Small intestine (tissue), 7 donors: ENCODE results near the gene IRX4. TPM values are rescaled to one million over a fixed set of nuclear protein-coding genes. Genes with fewer than 3 reads are reported as not detected.

Experiments used
- DNase-seq, 2 donors: peaks; one replicate each; pipeline versions ENCODE4 v3.0.0 to v3.0.0-alpha.2; 2013
- FAIRE-seq: peaks from 2 replicates; lab custom pipeline; 2012; peaks lifted over from hg19 to GRCh38; lab: Jason Lieb, UNC
- H3K27ac ChIP-seq, 3 donors: one replicate each; pipeline ENCODE4 v1.5.1; 2013; ENCODE audit warnings: low read length in 2 of 3, mild to moderate bottlenecking in 2 of 3, control low read depth in 1 of 3, inconsistent platforms in 1 of 3, low read depth in 1 of 3, moderate library complexity in 1 of 3
- H3K27me3 ChIP-seq, 3 donors: one replicate each; pipeline ENCODE4 v1.6.1; 2013; ENCODE audit warnings: low read length in 3 of 3, inconsistent platforms in 1 of 3; ENCODE audit not compliant: control insufficient read depth in 3 of 3, insufficient read depth in 3 of 3
- H3K36me3 ChIP-seq, 3 donors: one replicate each; pipeline ENCODE4 v1.6.1; 2013; ENCODE audit warnings: low read length in 3 of 3, inconsistent platforms in 1 of 3, low read depth in 1 of 3, mild to moderate bottlenecking in 1 of 3, moderate library complexity in 1 of 3; ENCODE audit not compliant: control insufficient read depth in 3 of 3, insufficient read depth in 2 of 3
- H3K4me1 ChIP-seq, 3 donors: one replicate each; pipeline ENCODE4 v1.6.1; 2013; ENCODE audit warnings: low read length in 2 of 3, inconsistent platforms in 1 of 3, low read depth in 1 of 3, mild to moderate bottlenecking in 1 of 3, moderate library complexity in 1 of 3; ENCODE audit not compliant: control insufficient read depth in 3 of 3, insufficient read depth in 2 of 3
- H3K4me3 ChIP-seq, 3 donors: one replicate each; pipeline ENCODE4 v1.5.1; 2013; ENCODE audit warnings: low read length in 3 of 3, control low read depth in 1 of 3, inconsistent platforms in 1 of 3, low read depth in 1 of 3, mild to moderate bottlenecking in 1 of 3, moderate library complexity in 1 of 3
- H3K9me3 ChIP-seq, 2 donors: one replicate each; pipeline ENCODE4 v1.6.1; 2013; ENCODE audit warnings: low read depth in 1 of 2, low read length in 1 of 2; ENCODE audit not compliant: control insufficient read depth in 2 of 2, insufficient read depth in 1 of 2
- WGBS, 3 donors: extraction: QIAGEN DNeasy Blood & Tissue Kit; methylation state at CpG; one replicate each; pipeline ENCODE4 v1.1.7; 2013; 5-methylcytosine and 5-hydroxymethylcytosine counted together
- polyA plus RNA-seq, 4 donors: library from polyadenylated mRNA; stranded (reverse) in 3 of 4; unstranded in 1 of 4; fragments of 200-250 nt in 3 of 4; fragments of 120-200 nt in 1 of 4; gene quantifications; one replicate each; pipeline versions ENCODE4 v1.2.1 to v1.2.3, GENCODE V29; 2013
- donor health status: healthy with polysubstance abuse.
- donor health status: control.
- donor health status: control.
- donor health status: Bipolar disorder and iron deficiency.
- donor health status: healthy.

Gene IRX4
- polyA plus RNA-seq, 4 donors = 0.03 TPM; not detected in 3

GRCh38 chr5:1836891-1837880 is 45.5 kb downstream of the IRX4 start:
- no peak for FAIRE-seq
- Histone ChIP-seq H3K9me3 (no peaks in the 10 kb centered on the region), H3K4me1 (peaks cover 0 to 7% (median 0%) of the 10 kb centered on the region in 3 donors), H3K27ac (no peak overlapping the region), H3K4me3 (no peak overlapping the region), H3K36me3 (no peaks in the 10 kb centered on the region), H3K27me3 (peaks cover 3 to 51% (median 5%) of the 10 kb centered on the region in 3 donors)
- 73 to 77% (median 74%) methylated on average over 30 to 32 of the region's 32 CpGs for WGBS, 3 donors
- DNase-seq = no peak

- WGBS, 3 donors = 60 to 70% (median 66%) methylated on average over 23 of the region's 23 CpGs
- H3K4me3 ChIP-seq = no peak overlapping the region
- no peaks in the 10 kb centered on the region for H3K9me3 ChIP-seq
- no peaks in the 10 kb centered on the region for H3K36me3 ChIP-seq
- H3K27me3 ChIP-seq = peaks cover 3 to 47% (median 5%) of the 10 kb centered on the region in 3 donors
- FAIRE-seq (no peak), DNase-seq (no peak)
- H3K4me1 ChIP-seq = peaks cover 0 to 7% (median 0%) of the 10 kb centered on the region in 3 donors
- H3K27ac ChIP-seq = no peak overlapping the region
Observed at GRCh38 chr5:1836176-1836890, 46.4 kb downstream of the IRX4 start.

GRCh38 chr5:1835431-1835830 is 47.3 kb downstream of the IRX4 start:
- DNase-seq (no peak), FAIRE-seq (no peak)
- Histone ChIP-seq H3K27me3 (peaks cover 3 to 38% (median 5%) of the 10 kb centered on the region in 3 donors), H3K36me3 (no peaks in the 10 kb centered on the region), H3K4me1 (no peaks in the 10 kb centered on the region), H3K4me3 (no peak overlapping the region), H3K27ac (no peak overlapping the region), H3K9me3 (no peaks in the 10 kb centered on the region)
- 73 to 83% (median 74%) methylated on average over 13 of the region's 13 CpGs for WGBS, 3 donors

GRCh38 chr5:1834721-1835429 is 47.9 kb downstream of the IRX4 start:
- no peak overlapping the region for H3K27ac ChIP-seq
- DNase-seq = no peak
- no peaks in the 10 kb centered on the region for H3K4me1 ChIP-seq
- 45 to 61% (median 50%) methylated on average over 21 of the region's 21 CpGs for WGBS, 3 donors
- FAIRE-seq = no peak
- H3K36me3 ChIP-seq = no peaks in the 10 kb centered on the region
- peaks cover 3 to 34% (median 5%) of the 10 kb centered on the region in 3 donors for H3K27me3 ChIP-seq
- H3K9me3 ChIP-seq = no peaks in the 10 kb centered on the region
- H3K4me3 ChIP-seq = no peak overlapping the region

- 70 to 80% (median 75%) methylated on average over 22 of the region's 22 CpGs for WGBS, 3 donors
- Histone ChIP-seq H3K4me3 (no peak overlapping the region), H3K9me3 (no peaks in the 10 kb centered on the region), H3K27me3 (peaks cover 2 to 34% (median 5%) of the 10 kb centered on the region in 3 donors), H3K4me1 (no peaks in the 10 kb centered on the region), H3K27ac (no peak overlapping the region), H3K36me3 (no peaks in the 10 kb centered on the region)
- FAIRE-seq = no peak
- DNase-seq = no peak
Observed at GRCh38 chr5:1834022-1834551, 48.6 kb downstream of the IRX4 start.

- Histone ChIP-seq H3K27me3 (peaks cover 0 to 32% (median 5%) of the 10 kb centered on the region in 3 donors), H3K4me3 (no peak overlapping the region), H3K4me1 (no peaks in the 10 kb centered on the region), H3K9me3 (no peaks in the 10 kb centered on the region), H3K36me3 (no peaks in the 10 kb centered on the region), H3K27ac (no peak overlapping the region)
- FAIRE-seq (no peak), DNase-seq (no peak)
- 66 to 81% (median 70%) methylated on average over 12 to 16 of the region's 16 CpGs for WGBS, 3 donors
Observed at GRCh38 chr5:1833264-1834021, 49.3 kb downstream of the IRX4 start.

GRCh38 chr5:1832511-1833250 is 50.0 kb downstream of the IRX4 start:
- Histone ChIP-seq H3K36me3 (no peaks in the 10 kb centered on the region), H3K4me3 (no peak overlapping the region), H3K9me3 (no peaks in the 10 kb centered on the region), H3K4me1 (peaks cover 0 to 2% (median 0%) of the 10 kb centered on the region in 3 donors), H3K27me3 (peaks cover 0 to 30% (median 5%) of the 10 kb centered on the region in 3 donors), H3K27ac (no peak overlapping the region)
- FAIRE-seq = no peak
- 74 to 77% (median 75%) methylated on average over 28 of the region's 28 CpGs for WGBS, 3 donors
- DNase-seq = no peak
